ENCODE data around the gene TMSB4X. TPM values are rescaled to one million over a fixed set of nuclear protein-coding genes. Genes with fewer than 3 reads are reported as not detected.

The TMSB4X gene
- total RNA-seq, 1 donor from 2014 or later = 3,119 TPM

DNA sequence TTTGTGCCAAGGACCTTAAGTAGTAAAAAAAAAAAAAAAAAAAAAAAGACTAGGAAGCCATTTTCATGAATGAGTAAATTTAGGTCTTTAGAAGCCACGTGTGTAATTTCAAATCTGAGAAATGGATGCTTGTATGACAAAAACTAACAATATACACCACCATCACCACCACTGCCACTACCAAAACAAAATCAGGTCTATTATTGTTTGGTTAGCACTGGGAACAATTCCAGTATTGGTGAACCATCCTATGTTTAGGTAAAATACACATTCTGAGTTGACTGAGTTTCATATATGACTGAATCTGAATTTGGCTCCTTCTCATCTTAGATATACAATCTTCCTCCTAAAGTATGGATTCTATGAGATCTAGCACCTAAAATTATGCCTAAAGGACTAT lies 8.8 kb upstream of the TMSB4X start:
- H3K27ac ChIP-seq = no peak overlapping the region
- TF ChIP-seq POLR2AphosphoS5 (IDR thresholded peaks at IDR 0.05; ENCODE audit: insufficient read depth in 1 of 2, low read depth in 1 of 2) (no peak), POLR2A (IDR thresholded peaks at IDR 0.05) (no peak)
- TF ChIP-seq, protein P1, sequence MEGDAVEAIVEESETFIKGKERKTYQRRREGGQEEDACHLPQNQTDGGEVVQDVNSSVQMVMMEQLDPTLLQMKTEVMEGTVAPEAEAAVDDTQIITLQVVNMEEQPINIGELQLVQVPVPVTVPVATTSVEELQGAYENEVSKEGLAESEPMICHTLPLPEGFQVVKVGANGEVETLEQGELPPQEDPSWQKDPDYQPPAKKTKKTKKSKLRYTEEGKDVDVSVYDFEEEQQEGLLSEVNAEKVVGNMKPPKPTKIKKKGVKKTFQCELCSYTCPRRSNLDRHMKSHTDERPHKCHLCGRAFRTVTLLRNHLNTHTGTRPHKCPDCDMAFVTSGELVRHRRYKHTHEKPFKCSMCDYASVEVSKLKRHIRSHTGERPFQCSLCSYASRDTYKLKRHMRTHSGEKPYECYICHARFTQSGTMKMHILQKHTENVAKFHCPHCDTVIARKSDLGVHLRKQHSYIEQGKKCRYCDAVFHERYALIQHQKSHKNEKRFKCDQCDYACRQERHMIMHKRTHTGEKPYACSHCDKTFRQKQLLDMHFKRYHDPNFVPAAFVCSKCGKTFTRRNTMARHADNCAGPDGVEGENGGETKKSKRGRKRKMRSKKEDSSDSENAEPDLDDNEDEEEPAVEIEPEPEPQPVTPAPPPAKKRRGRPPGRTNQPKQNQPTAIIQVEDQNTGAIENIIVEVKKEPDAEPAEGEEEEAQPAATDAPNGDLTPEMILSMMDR (IDR thresholded peaks at IDR 0.05) = no peak
- H3K4me3 ChIP-seq = no peak overlapping the region
- intact Hi-C loops (cut with DNase I) = no loop called here
- H3K27me3 ChIP-seq = no peaks in the 10 kb centered on the region
- DNase-seq (ENCODE audit: extremely low spot score in 2 of 2) = no peak
- no peaks in the 10 kb centered on the region for H3K9me3 ChIP-seq
- H3K36me3 ChIP-seq = no peaks in the 10 kb centered on the region
- peaks cover 5% of the 10 kb centered on the region for H3K4me1 ChIP-seq

DNA sequence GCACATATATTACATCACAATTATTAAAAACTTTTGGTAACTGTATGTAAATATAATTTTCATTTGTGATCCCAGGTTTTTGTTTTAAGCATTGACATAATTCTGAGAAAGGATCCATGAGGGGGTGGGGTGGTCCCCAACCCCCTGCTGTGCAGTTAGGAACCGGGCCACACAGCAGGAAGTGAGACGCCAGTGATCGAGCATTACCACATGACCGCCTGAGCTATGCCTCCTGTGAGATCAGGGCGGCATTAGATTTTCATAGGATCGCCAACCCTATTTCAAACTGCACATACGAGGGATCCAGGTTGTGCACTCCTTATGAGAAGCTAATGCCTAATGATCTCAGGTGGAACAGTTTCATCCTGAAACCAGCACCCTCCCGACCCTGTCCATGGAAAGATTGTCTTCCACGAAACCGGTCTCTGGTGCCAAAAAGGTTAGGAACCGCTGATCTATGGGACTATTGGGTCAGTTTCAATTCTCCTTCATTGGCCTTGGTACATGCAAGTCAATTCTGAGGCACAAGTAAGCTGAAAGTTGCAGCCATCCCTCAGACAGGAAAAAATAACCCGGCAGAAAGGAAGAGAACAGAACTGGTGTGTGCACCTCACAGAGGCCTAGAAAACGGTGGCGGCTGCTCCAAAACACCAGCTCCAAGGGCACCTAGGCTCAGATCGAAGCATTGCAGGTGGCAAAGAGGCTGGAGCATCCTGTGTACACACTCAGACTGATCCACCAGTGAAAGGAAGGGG lies 7.0 kb upstream of the TMSB4X start:
- TF ChIP-seq POLR2AphosphoS5 (IDR thresholded peaks at IDR 0.05; ENCODE audit: insufficient read depth in 1 of 2, low read depth in 1 of 2) (no peak), POLR2A (IDR thresholded peaks at IDR 0.05) (no peak)
- TF ChIP-seq, protein P1 (IDR thresholded peaks at IDR 0.05) = no peak
- H3K4me1 ChIP-seq = no peaks in the 10 kb centered on the region
- H3K9me3 ChIP-seq = no peaks in the 10 kb centered on the region
- no peaks in the 10 kb centered on the region for H3K36me3 ChIP-seq
- DNase-seq (ENCODE audit: extremely low spot score in 2 of 2) = no peak
- H3K4me3 ChIP-seq = no peak overlapping the region
- no peaks in the 10 kb centered on the region for H3K27me3 ChIP-seq
- H3K27ac ChIP-seq = no peak overlapping the region
- intact Hi-C loops (cut with DNase I) = no loop called here

DNA sequence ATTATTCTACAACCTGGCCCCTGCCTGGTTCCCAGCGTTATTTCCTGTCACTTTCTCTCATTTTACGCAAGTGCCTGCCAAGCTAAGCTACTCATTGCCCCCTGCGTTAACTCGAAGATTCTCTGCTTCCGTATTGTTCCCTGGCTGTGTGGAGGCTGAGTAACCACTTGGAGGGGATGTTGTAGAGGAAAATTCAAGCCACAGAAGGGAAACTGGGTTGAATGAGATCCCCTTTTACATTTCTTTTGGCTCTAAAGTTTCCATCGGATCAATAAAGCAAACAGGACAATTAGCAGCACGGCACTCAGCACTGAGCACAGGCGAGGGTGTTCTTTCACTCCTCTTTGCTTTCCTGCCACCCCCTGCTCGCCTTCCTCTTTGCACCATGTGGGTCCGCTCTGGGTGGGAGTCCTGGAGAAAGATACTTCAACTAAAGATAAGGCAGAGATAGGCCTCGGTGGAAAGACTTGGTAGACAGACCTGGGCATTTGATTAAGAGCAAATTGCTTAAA lies 4.2 kb upstream of the TMSB4X start:
- DNase-seq (ENCODE audit: extremely low spot score in 2 of 2) = no peak
- peak overlapping the region; percentile 92 for H3K27ac ChIP-seq
- no peaks in the 10 kb centered on the region for H3K27me3 ChIP-seq
- no peak for TF ChIP-seq POLR2A (IDR thresholded peaks at IDR 0.05)
- TF ChIP-seq, protein P1 (IDR thresholded peaks at IDR 0.05) = peak in 2 of 3 experiments; percentile 2 to 19
- TF ChIP-seq POLR2AphosphoS5 (IDR thresholded peaks at IDR 0.05; ENCODE audit: insufficient read depth in 1 of 2, low read depth in 1 of 2) = no peak
- intact Hi-C loops (cut with DNase I) = loop anchor here (10.0 kb wide), 1 partner anchor 124 kb away; no protein-coding TSS in a partner anchor
- H3K4me1 ChIP-seq = no peaks in the 10 kb centered on the region
- H3K36me3 ChIP-seq = no peaks in the 10 kb centered on the region
- H3K4me3 ChIP-seq = peak overlapping the region in 1 of 2 donors; percentile 4
- no peaks in the 10 kb centered on the region for H3K9me3 ChIP-seq

DNA sequence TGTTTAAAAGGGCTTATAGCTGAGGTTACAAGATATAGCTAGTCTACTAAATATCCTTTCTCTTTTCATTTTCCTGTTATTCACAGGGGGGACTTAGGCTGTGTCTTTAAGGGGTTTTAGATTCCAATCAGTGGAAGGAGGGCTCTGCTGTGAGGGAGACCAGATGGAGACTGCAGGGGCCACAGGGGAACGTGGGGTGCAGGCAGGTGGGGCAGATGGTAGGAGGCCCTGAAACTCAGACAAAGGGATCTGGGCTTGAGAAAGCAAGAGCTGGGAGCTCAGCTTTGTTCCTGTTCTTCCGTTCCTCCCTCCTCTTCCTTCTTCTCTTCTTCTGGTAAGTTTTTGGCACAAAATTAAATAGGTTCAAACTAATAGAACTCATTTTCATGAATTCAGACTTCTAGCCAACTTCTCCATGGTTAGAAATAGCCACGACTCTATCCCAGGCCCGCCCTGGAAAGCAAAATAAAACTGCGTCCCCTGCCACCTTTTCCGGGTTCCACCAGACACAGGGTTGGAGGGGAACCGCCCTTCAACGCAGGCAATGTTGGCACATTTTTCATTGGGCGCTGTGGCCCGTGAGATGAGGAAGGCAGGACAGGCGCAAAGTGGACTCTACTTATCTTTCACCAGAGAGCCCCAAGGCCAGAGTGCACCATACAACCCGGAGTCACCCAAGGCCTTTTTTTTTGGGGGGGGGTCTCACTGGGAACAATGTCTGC lies 3.5 kb upstream of the TMSB4X start:
- H3K4me3 ChIP-seq = peak overlapping the region in 1 of 2 donors; percentile 10
- DNase-seq (ENCODE audit: extremely low spot score in 2 of 2) = no peak
- intact Hi-C loops (cut with DNase I) = loop anchor here (10.0 kb wide), 1 partner anchor 123 kb away; no protein-coding TSS in a partner anchor
- H3K9me3 ChIP-seq = no peaks in the 10 kb centered on the region
- no peaks in the 10 kb centered on the region for H3K4me1 ChIP-seq
- no peaks in the 10 kb centered on the region for H3K27me3 ChIP-seq
- H3K27ac ChIP-seq = peak overlapping the region; percentile 92
- H3K36me3 ChIP-seq = no peaks in the 10 kb centered on the region
- TF ChIP-seq POLR2A (IDR thresholded peaks at IDR 0.05) (no peak), POLR2AphosphoS5 (IDR thresholded peaks at IDR 0.05; ENCODE audit: insufficient read depth in 1 of 2, low read depth in 1 of 2) (no peak)
- TF ChIP-seq, protein P1 (IDR thresholded peaks at IDR 0.05) = no peak
